H9 (cell line): ENCODE data around the gene RET. TPM values are rescaled to one million over a fixed set of nuclear protein-coding genes. Genes with fewer than 3 reads are reported as not detected.

Source experiments
- DNase-seq: peaks from one replicate; pipeline ENCODE4 v3.0.0-alpha.2; 2017
- H2AFZ ChIP-seq: one replicate; pipeline ENCODE4 v1.6.1; 2013; ENCODE audit warnings: mild to moderate bottlenecking, low read length, control low read depth, moderate library complexity
- H2AK5ac ChIP-seq: 2 replicates; pipeline ENCODE4 v1.6.1; 2013; ENCODE audit warnings: low read length, control low read depth, mixed read lengths; ENCODE audit not compliant: insufficient read length
- H2BK120ac ChIP-seq: one replicate; pipeline ENCODE4 v1.6.1; 2013; ENCODE audit warnings: low read depth, mild to moderate bottlenecking, low read length, control low read depth, inconsistent platforms; ENCODE audit not compliant: poor library complexity, severe bottlenecking
- H2BK12ac ChIP-seq: 2 replicates; pipeline ENCODE4 v1.6.1; 2013; ENCODE audit warnings: low read length, control low read depth, mixed read lengths, low read depth; ENCODE audit not compliant: insufficient read length
- H2BK15ac ChIP-seq: 2 replicates; pipeline ENCODE4 v1.6.1; 2013; ENCODE audit warnings: low read depth, low read length, control low read depth
- H2BK20ac ChIP-seq: one replicate; pipeline ENCODE4 v1.6.1; 2013; ENCODE audit warnings: low read depth, mild to moderate bottlenecking, low read length, control low read depth, inconsistent platforms; ENCODE audit not compliant: poor library complexity, severe bottlenecking
- H2BK5ac ChIP-seq: 2 replicates; pipeline ENCODE4 v1.6.1; 2013; ENCODE audit warnings: low read length, control low read depth, mixed read lengths; ENCODE audit not compliant: insufficient read length
- H3K14ac ChIP-seq: 2 replicates; pipeline ENCODE4 v1.6.1; 2013; ENCODE audit warnings: low read length, control low read depth; ENCODE audit not compliant: insufficient read depth
- H3K18ac ChIP-seq: 2 replicates; pipeline ENCODE4 v1.6.1; 2013; ENCODE audit warnings: low read depth, mild to moderate bottlenecking, mixed read lengths, low read length, control low read depth; ENCODE audit not compliant: insufficient read length
- H3K23ac ChIP-seq: 2 replicates; pipeline ENCODE4 v1.6.1; 2013; ENCODE audit warnings: low read length, control low read depth, mixed read lengths, low read depth; ENCODE audit not compliant: insufficient read length
- H3K23me2 ChIP-seq: 2 replicates; pipeline ENCODE4 v1.6.1; 2013; ENCODE audit warnings: low read depth, mild to moderate bottlenecking, mixed read lengths, low read length, control low read depth; ENCODE audit not compliant: insufficient read length, poor library complexity, severe bottlenecking
- H3K27ac ChIP-seq: 2 replicates; pipeline ENCODE4 v1.5.1; 2013; ENCODE audit warnings: low read length, control low read depth, mixed read lengths, low read depth; ENCODE audit not compliant: insufficient read length
- H3K27me3 ChIP-seq: 2 replicates; pipeline ENCODE4 v1.6.1; 2013; ENCODE audit warnings: low read length, control low read depth, inconsistent platforms; ENCODE audit not compliant: insufficient read depth
- H3K4ac ChIP-seq: 2 replicates; pipeline ENCODE4 v1.6.1; 2013; ENCODE audit warnings: low read depth, mild to moderate bottlenecking, control low read depth, inconsistent platforms, low read length, moderate library complexity
- H3K4me1 ChIP-seq: 2 replicates; pipeline ENCODE4 v1.6.1; 2013; ENCODE audit warnings: low read length, control low read depth, inconsistent platforms; ENCODE audit not compliant: insufficient read depth
- H3K4me2 ChIP-seq: 2 replicates; pipeline ENCODE4 v1.6.1; 2013; ENCODE audit warnings: low read length, control low read depth, mixed read lengths; ENCODE audit not compliant: insufficient read length, insufficient read depth
- H3K56ac ChIP-seq: 2 replicates; pipeline ENCODE4 v1.6.1; 2013; ENCODE audit warnings: low read depth, mild to moderate bottlenecking, mixed read lengths, low read length, control low read depth; ENCODE audit not compliant: insufficient read length
- H3K79me1 ChIP-seq: 2 replicates; pipeline ENCODE4 v1.6.1; 2013; ENCODE audit warnings: low read depth, mild to moderate bottlenecking, moderate library complexity, low read length, control low read depth, inconsistent platforms; ENCODE audit not compliant: insufficient read depth, poor library complexity, severe bottlenecking
- H3K79me2 ChIP-seq: 2 replicates; pipeline ENCODE4 v1.6.1; 2013; ENCODE audit warnings: low read length, control low read depth, inconsistent platforms; ENCODE audit not compliant: insufficient read depth
- H3K9ac ChIP-seq: 2 replicates; pipeline ENCODE4 v1.6.1; 2013; ENCODE audit warnings: low read length, control low read depth, mixed read lengths; ENCODE audit not compliant: insufficient read length; ENCODE audit errors: extremely low read depth
- H3K9me3 ChIP-seq: one replicate; pipeline ENCODE4 v1.6.1; 2013; ENCODE audit warnings: low read depth, low read length, inconsistent platforms; ENCODE audit not compliant: control insufficient read depth
- H3T11ph ChIP-seq: one replicate; pipeline ENCODE4 v1.6.1; 2013; ENCODE audit warnings: mild to moderate bottlenecking, low read length, control low read depth, inconsistent platforms
- H4K20me1 ChIP-seq: one replicate; pipeline ENCODE4 v1.6.1; 2013; ENCODE audit not compliant: control insufficient read depth, insufficient read length, insufficient read depth
- H4K5ac ChIP-seq: 2 replicates; pipeline ENCODE4 v1.6.1; 2013; ENCODE audit warnings: low read depth, mild to moderate bottlenecking, mixed read lengths, low read length, control low read depth; ENCODE audit not compliant: insufficient read length
- H4K8ac ChIP-seq: replicated peaks from 2 replicates; pipeline ENCODE4 v1.6.1; 2013; ENCODE audit warnings: low read length, control low read depth, mixed read lengths, low read depth; ENCODE audit not compliant: insufficient read length
- H4K91ac ChIP-seq: 2 replicates; pipeline ENCODE4 v1.6.1; 2013; ENCODE audit warnings: low read depth, mild to moderate bottlenecking, moderate library complexity, mixed read lengths, low read length, control low read depth; ENCODE audit not compliant: insufficient read length
- H3K27ac Mint-ChIP-seq, 3 experiments: 2 replicates in 2 of 3; 3 replicates in 1 of 3; pipeline ENCODE4 v1.8.0; 2020 to 2021; ENCODE audit warnings: mixed read lengths in 3 of 3, mild to moderate bottlenecking in 1 of 3, moderate library complexity in 1 of 3
- H3K27me3 Mint-ChIP-seq: 2 replicates; pipeline ENCODE4 v1.8.0; 2021; ENCODE audit warnings: low read depth, mild to moderate bottlenecking, moderate library complexity, mixed read lengths
- H3K36me3 Mint-ChIP-seq, 3 experiments: 2 replicates in 2 of 3; 3 replicates in 1 of 3; pipeline ENCODE4 v1.8.0; 2020 to 2021; ENCODE audit warnings: low read depth in 3 of 3, mixed read lengths in 3 of 3; ENCODE audit not compliant: insufficient read depth in 1 of 3
- H3K4me1 Mint-ChIP-seq, 2 experiments: 2 replicates each; pipeline ENCODE4 v1.8.0; 2020; ENCODE audit warnings: mixed read lengths in 2 of 2
- H3K4me3 Mint-ChIP-seq, 2 experiments: 2 replicates in 1 of 2; 3 replicates in 1 of 2; pipeline ENCODE4 v1.8.0; 2020 to 2021; ENCODE audit warnings: mild to moderate bottlenecking in 2 of 2, mixed read lengths in 2 of 2, moderate library complexity in 1 of 2
- H3K9me3 Mint-ChIP-seq, 2 experiments: 2 replicates in 1 of 2; 3 replicates in 1 of 2; pipeline ENCODE4 v1.8.0; 2020; ENCODE audit warnings: mild to moderate bottlenecking in 2 of 2, mixed read lengths in 2 of 2, moderate library complexity in 1 of 2
- CTCF ChIP-seq: fragments of 200-600 bp; sonication (generic); conservative IDR thresholded peaks from 3 replicates; pipeline ENCODE4 v1.8.0; 2021; ENCODE audit warnings: antibody characterized with exemption, mild to moderate bottlenecking
- WGBS: extraction: QIAGEN DNeasy Blood & Tissue Kit; methylation state at CpG from one replicate; pipeline ENCODE4 v1.1.7; 2013; ENCODE audit warnings: missing lambda C conversion rate, low lambda C conversion rate, mixed read lengths; ENCODE audit not compliant: insufficient read length; ENCODE audit errors: extremely low coverage; 5-methylcytosine and 5-hydroxymethylcytosine counted together
- total RNA-seq: library from RNA; stranded (reverse); gene quantifications from 2 replicates; pipeline ENCODE4 v1.2.1, GENCODE V29; 2021

RET gene
- total RNA-seq, 1 experiment from 2014 or later, result 12.2 TPM

GRCh38 chr10:43112608-43112961 is 35.7 kb downstream of the RET start:
- Mint-ChIP-seq H3K4me1 (peaks cover 2% of the 10 kb centered on the region in 2 experiments; a peak in 3 of 4 replicates), H3K27me3 (no peaks in the 10 kb centered on the region), H3K9me3 (no peaks in the 10 kb centered on the region; a peak in 1 of 5 replicates), H3K27ac (no peak overlapping the region), H3K36me3 (no peaks in the 10 kb centered on the region), H3K4me3 (no peak overlapping the region)
- no peak overlapping the region for H2BK20ac ChIP-seq
- no peak overlapping the region for H2BK120ac ChIP-seq
- no peak overlapping the region for H2BK12ac ChIP-seq
- no peak overlapping the region for H3K23ac ChIP-seq
- H3K56ac ChIP-seq, result no peak overlapping the region
- H2BK5ac ChIP-seq, result no peak overlapping the region
- H3K18ac ChIP-seq, result no peak overlapping the region
- no peak overlapping the region for H3K27ac ChIP-seq
- no peaks in the 10 kb centered on the region for H3K4me1 ChIP-seq
- H2AFZ ChIP-seq, result no peak overlapping the region
- H3T11ph ChIP-seq, result no peak overlapping the region
- H4K91ac ChIP-seq, result no peak overlapping the region
- H3K9me3 ChIP-seq, result no peaks in the 10 kb centered on the region
- DNase-seq, result no peak
- no peak overlapping the region for H3K4me2 ChIP-seq
- no peak for TF ChIP-seq CTCF
- no peak overlapping the region for H3K14ac ChIP-seq
- no peaks in the 10 kb centered on the region for H3K79me2 ChIP-seq
- no CpG with 5 or more reads among the region's 7 CpGs for WGBS
- no peaks in the 10 kb centered on the region for H3K27me3 ChIP-seq
- no peak overlapping the region for H3K4ac ChIP-seq
- H4K8ac ChIP-seq, result no peak overlapping the region
- no peaks in the 10 kb centered on the region for H3K23me2 ChIP-seq
- H4K5ac ChIP-seq, result no peak overlapping the region
- no peaks in the 10 kb centered on the region for H4K20me1 ChIP-seq
- no peak overlapping the region for H2AK5ac ChIP-seq
- H2BK15ac ChIP-seq, result no peak overlapping the region
- H3K9ac ChIP-seq, result no peak overlapping the region
- H3K79me1 ChIP-seq, result no peaks in the 10 kb centered on the region
